Measurements from ENCODE around the gene CITED4. TPM values are rescaled to one million over a fixed set of nuclear protein-coding genes. Genes with fewer than 3 reads are reported as not detected.

The CITED4 gene
- total RNA-seq, 1 donor from 2014 or later, result 7.1 TPM

GRCh38 chr1:40842207-40842606, 20.0 kb downstream of the CITED4 start:
- DNase-seq (ENCODE audit: low read depth), result no peak
- FAIRE-seq, result no peak
- Histone ChIP-seq H3K27me3 (ENCODE audit: insufficient read depth, low read length) (peaks cover 4% of the 10 kb centered on the region), H3K9ac (ENCODE audit: low read length) (no peak overlapping the region), H4K20me1 (ENCODE audit: insufficient read depth, low read length) (no peaks in the 10 kb centered on the region), H3K36me3 (ENCODE audit: insufficient read depth, low read length) (no peaks in the 10 kb centered on the region), H2AFZ (ENCODE audit: low read depth, low read length) (no peak overlapping the region), H3K27ac (ENCODE audit: low read depth, low read length) (no peak overlapping the region), H3K79me2 (ENCODE audit: insufficient read depth, low read length) (no peaks in the 10 kb centered on the region), H3K4me1 (ENCODE audit: insufficient read depth, low read length) (no peaks in the 10 kb centered on the region), H3K4me3 (ENCODE audit: insufficient read depth, low read depth, low read length) (no peak overlapping the region), H3K9me3 (ENCODE audit: insufficient read depth, low read depth, low read length) (no peaks in the 10 kb centered on the region), H3K4me2 (ENCODE audit: low read length) (no peak overlapping the region)
- Mint-ChIP-seq H3K27me3 (ENCODE audit: low read depth, unreplicated experiment) (peaks cover 7% of the 10 kb centered on the region), H3K9me3 (ENCODE audit: unreplicated experiment) (peaks cover 11% of the 10 kb centered on the region), H3K27ac (ENCODE audit: unreplicated experiment) (no peak overlapping the region), H3K4me1 (ENCODE audit: low read depth, unreplicated experiment) (no peaks in the 10 kb centered on the region), H3K36me3 (ENCODE audit: low read depth, unreplicated experiment) (peaks cover 1% of the 10 kb centered on the region), H3K4me3 (ENCODE audit: unreplicated experiment) (no peak overlapping the region)
- TF ChIP-seq EZH2 (IDR thresholded peaks at IDR 0.05; ENCODE audit: insufficient read depth, low read length), result no peak
- no peak for TF ChIP-seq CTCF (IDR thresholded peaks at IDR 0.05; ENCODE audit: insufficient read depth, low read depth, low read length)

GRCh38 chr1:40841602-40842001, 20.6 kb downstream of the CITED4 start:
- no peaks in the 10 kb centered on the region for H3K4me1 Mint-ChIP-seq (ENCODE audit: low read depth, unreplicated experiment)

More at GRCh38 chr1:40841602-40842001, 20.6 kb downstream of the CITED4 start:
- Histone ChIP-seq H3K36me3 (ENCODE audit: insufficient read depth, low read length) (no peaks in the 10 kb centered on the region), H3K4me1 (ENCODE audit: insufficient read depth, low read length) (no peaks in the 10 kb centered on the region), H3K79me2 (ENCODE audit: insufficient read depth, low read length) (no peaks in the 10 kb centered on the region), H3K27me3 (ENCODE audit: insufficient read depth, low read length) (peaks cover 4% of the 10 kb centered on the region), H4K20me1 (ENCODE audit: insufficient read depth, low read length) (no peaks in the 10 kb centered on the region), H3K9me3 (ENCODE audit: insufficient read depth, low read depth, low read length) (no peaks in the 10 kb centered on the region), H3K9ac (ENCODE audit: low read length) (no peak overlapping the region), H3K4me2 (ENCODE audit: low read length) (no peak overlapping the region), H3K4me3 (ENCODE audit: insufficient read depth, low read depth, low read length) (no peak overlapping the region), H2AFZ (ENCODE audit: low read depth, low read length) (no peak overlapping the region), H3K27ac (ENCODE audit: low read depth, low read length) (no peak overlapping the region)
- Mint-ChIP-seq H3K36me3 (ENCODE audit: low read depth, unreplicated experiment) (peaks cover 1% of the 10 kb centered on the region), H3K4me3 (ENCODE audit: unreplicated experiment) (no peak overlapping the region), H3K27me3 (ENCODE audit: low read depth, unreplicated experiment) (peaks cover 5% of the 10 kb centered on the region), H3K9me3 (ENCODE audit: unreplicated experiment) (peaks cover 11% of the 10 kb centered on the region), H3K27ac (ENCODE audit: unreplicated experiment) (no peak overlapping the region)
- no peak for DNase-seq (ENCODE audit: low read depth)
- no peak for TF ChIP-seq EZH2 (IDR thresholded peaks at IDR 0.05; ENCODE audit: insufficient read depth, low read length)
- no peak for TF ChIP-seq CTCF (IDR thresholded peaks at IDR 0.05; ENCODE audit: insufficient read depth, low read depth, low read length)
- FAIRE-seq, result no peak
